SKM-1 (cell line): ENCODE measurements around the gene CRISP3.

Experiments
- DNase-seq: peaks from one replicate; lab custom pipeline; 2025; ENCODE audit not compliant: unreplicated experiment; lab: John Stamatoyannopoulos, UW

Gene CRISP3

GRCh38 chr6:49692534-49692933, 51.7 kb downstream of the CRISP3 start:
- DNase-seq, result no peak
